Activated T-cell treated with anti-CD3 and anti-CD28 coated beads, Interleukin-2, amount 50 U/mL, for 4 hours (primary cell): ENCODE data around the gene MARS2. TPM values are rescaled to one million over a fixed set of nuclear protein-coding genes. Genes with fewer than 3 reads are reported as not detected.
"Not testable (repeated sequence)": the region's sequence is repeated elsewhere in the genome, so short reads cannot be mapped to it uniquely, and the experiment has no call there.

Source experiments
- ATAC-seq, 2 donors: fragments of 200-7000 bp; cut with Tn5 transposase; one replicate each; pipeline ENCODE4 v1.10.0; 2021
- DNase-seq: peaks from one replicate; pipeline ENCODE4 v3.0.0-alpha.2; 2020
- H3K27me3 Mint-ChIP-seq: one replicate; pipeline ENCODE4 v1.8.0; 2021; ENCODE audit warnings: low read depth, mixed read lengths
- H3K36me3 Mint-ChIP-seq: one replicate; pipeline ENCODE4 v1.8.0; 2022; ENCODE audit warnings: mixed read lengths; ENCODE audit not compliant: insufficient read depth
- H3K4me1 Mint-ChIP-seq: one replicate; pipeline ENCODE4 v1.8.0; 2021; ENCODE audit warnings: low read depth, mixed read lengths
- H3K4me3 Mint-ChIP-seq: one replicate; pipeline ENCODE4 v1.8.0; 2021; ENCODE audit warnings: mild to moderate bottlenecking, moderate library complexity, mixed read lengths
- H3K9me3 Mint-ChIP-seq: one replicate; pipeline ENCODE4 v1.8.0; 2021; ENCODE audit warnings: mixed read lengths
- total RNA-seq, 3 donors: library from RNA; stranded (reverse); gene quantifications; one replicate each; pipeline ENCODE4 v1.2.1, GENCODE V29; 2021

The MARS2 gene
- total RNA-seq, 3 donors from 2014 or later: 32.4 to 36.9 (median 34.7) TPM

- H3K4me3 Mint-ChIP-seq, H3K4me1 Mint-ChIP-seq, DNase-seq, H3K36me3 Mint-ChIP-seq, H3K9me3 Mint-ChIP-seq, H3K27me3 Mint-ChIP-seq, ATAC-seq: not testable (repeated sequence)
Measured at GRCh38 chr2:197695206-197695605, 10.0 kb upstream of the MARS2 start.

DNA sequence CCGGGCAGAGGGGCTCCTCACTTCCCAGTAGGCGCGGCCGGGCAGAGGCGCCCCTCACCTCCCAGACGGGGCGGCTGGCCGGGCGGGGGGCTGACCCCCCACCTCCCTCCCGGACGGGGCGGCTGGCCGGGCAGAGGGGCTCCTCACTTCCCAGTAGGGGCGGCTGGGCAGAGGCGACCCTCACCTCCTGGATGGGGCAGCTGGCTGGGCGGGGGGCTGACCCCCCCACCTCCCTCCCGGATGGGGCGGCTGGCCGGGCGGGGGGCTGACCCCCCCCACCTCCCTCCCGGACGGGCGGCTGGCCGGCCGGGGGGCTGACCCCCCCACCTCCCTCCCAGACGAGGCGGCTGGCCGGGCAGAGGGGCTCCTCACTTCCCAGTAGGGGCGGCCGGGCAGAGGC is 9.2 kb upstream of the MARS2 start:
- not testable (repeated sequence) for H3K4me3 Mint-ChIP-seq, H3K9me3 Mint-ChIP-seq, H3K4me1 Mint-ChIP-seq, ATAC-seq, H3K36me3 Mint-ChIP-seq, H3K27me3 Mint-ChIP-seq, DNase-seq

DNA sequence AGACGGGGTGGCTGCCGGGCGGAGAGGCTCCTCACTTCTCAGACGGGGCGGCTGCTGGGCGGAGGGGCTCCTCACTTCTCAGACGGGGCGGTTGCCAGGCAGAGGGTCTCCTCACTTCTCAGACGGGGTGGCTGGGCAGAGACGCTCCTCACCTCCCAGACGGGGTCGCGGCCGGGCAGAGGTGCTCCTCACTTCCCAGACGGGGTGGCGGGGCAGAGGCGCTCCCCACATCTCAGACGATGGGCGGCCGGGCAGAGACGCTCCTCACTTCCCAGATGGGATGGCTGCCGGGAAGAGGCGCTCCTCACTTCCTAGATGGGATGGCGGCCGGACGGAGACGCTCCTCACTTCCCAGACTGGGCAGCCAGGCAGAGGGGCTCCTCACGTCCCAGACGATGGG is 8.6 kb upstream of the MARS2 start:
- H3K36me3 Mint-ChIP-seq, H3K4me3 Mint-ChIP-seq, H3K27me3 Mint-ChIP-seq: not testable (repeated sequence)

GRCh38 chr2:197699724-197700123 is 5.4 kb upstream of the MARS2 start:
- DNase-seq, ATAC-seq, H3K4me1 Mint-ChIP-seq, H3K9me3 Mint-ChIP-seq, H3K4me3 Mint-ChIP-seq, H3K27me3 Mint-ChIP-seq, H3K36me3 Mint-ChIP-seq: not testable (repeated sequence)

More for the DNA sequence above, 8.6 kb upstream of the MARS2 start:
- H3K4me1 Mint-ChIP-seq, ATAC-seq, DNase-seq, H3K9me3 Mint-ChIP-seq: not testable (repeated sequence)

GRCh38 chr2:197700960-197701359 is 4.2 kb upstream of the MARS2 start:
- peaks cover 6% of the 10 kb centered on the region for H3K4me1 Mint-ChIP-seq
- H3K4me3 Mint-ChIP-seq: no peak overlapping the region
- peaks cover 3% of the 10 kb centered on the region for H3K27me3 Mint-ChIP-seq
- DNase-seq (no peak), ATAC-seq (no peak)
- no peaks in the 10 kb centered on the region for H3K9me3 Mint-ChIP-seq
- no peaks in the 10 kb centered on the region for H3K36me3 Mint-ChIP-seq

DNA sequence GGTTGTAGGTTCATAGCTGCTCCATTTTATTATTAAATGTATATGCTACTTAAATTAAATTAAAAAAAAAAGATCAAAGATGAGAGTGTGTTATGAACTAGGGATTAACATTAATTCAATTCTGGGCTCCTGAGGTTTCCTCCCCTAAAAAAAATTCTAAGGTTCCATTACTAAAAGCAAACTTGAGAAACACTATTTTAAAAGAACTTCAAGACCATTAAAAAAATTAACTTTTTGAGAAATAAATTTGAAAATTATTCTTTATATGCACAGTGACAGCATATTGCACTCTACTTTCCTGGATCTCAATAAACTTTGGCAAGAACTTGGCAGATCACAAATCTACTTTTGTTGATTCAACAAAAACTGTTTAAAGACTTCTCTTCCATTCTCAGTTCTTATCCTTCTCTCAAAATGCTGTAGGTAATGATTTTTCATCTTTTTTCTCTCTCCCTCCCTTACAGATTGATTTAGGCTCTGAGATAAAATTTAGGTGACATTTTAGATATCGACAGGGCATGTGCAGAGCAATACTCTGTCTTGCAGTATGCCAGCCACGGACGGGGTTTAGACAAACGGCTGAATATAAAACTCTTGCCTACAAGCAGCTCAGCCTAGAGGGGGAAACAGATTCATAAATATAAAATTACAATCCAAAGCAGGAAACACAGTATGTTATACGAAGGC is 592 bp upstream of the MARS2 start:
- ATAC-seq (peak; percentile 39 to 45), DNase-seq (no peak)
- Mint-ChIP-seq H3K36me3 (peaks cover 16% of the 10 kb centered on the region), H3K4me3 (peak overlapping the region; percentile 78), H3K9me3 (no peaks in the 10 kb centered on the region), H3K27me3 (peaks cover 3% of the 10 kb centered on the region), H3K4me1 (peaks cover 22% of the 10 kb centered on the region)

GRCh38 chr2:197705912-197706838 is 1.0 kb downstream of the MARS2 start:
- DNase-seq: no peak
- H3K4me1 Mint-ChIP-seq: peaks cover 32% of the 10 kb centered on the region
- H3K36me3 Mint-ChIP-seq: peaks cover 22% of the 10 kb centered on the region
- no peak for ATAC-seq
- H3K9me3 Mint-ChIP-seq: no peaks in the 10 kb centered on the region
- no peaks in the 10 kb centered on the region for H3K27me3 Mint-ChIP-seq
- H3K4me3 Mint-ChIP-seq: peak overlapping the region; percentile 95

GRCh38 chr2:197706839-197707207 is 1.7 kb downstream of the MARS2 start:
- no peak for ATAC-seq
- Mint-ChIP-seq H3K4me3 (peak overlapping the region; percentile 95), H3K4me1 (peaks cover 36% of the 10 kb centered on the region), H3K36me3 (peaks cover 26% of the 10 kb centered on the region), H3K9me3 (no peaks in the 10 kb centered on the region), H3K27me3 (no peaks in the 10 kb centered on the region)
- no peak for DNase-seq

GRCh38 chr2:197707316-197708213 is 2.4 kb downstream of the MARS2 start:
- H3K36me3 Mint-ChIP-seq: peaks cover 26% of the 10 kb centered on the region
- no peaks in the 10 kb centered on the region for H3K9me3 Mint-ChIP-seq
- ATAC-seq: no peak
- peak overlapping the region; percentile 95 for H3K4me3 Mint-ChIP-seq
- no peaks in the 10 kb centered on the region for H3K27me3 Mint-ChIP-seq
- peaks cover 38% of the 10 kb centered on the region for H3K4me1 Mint-ChIP-seq
- DNase-seq: no peak

DNA sequence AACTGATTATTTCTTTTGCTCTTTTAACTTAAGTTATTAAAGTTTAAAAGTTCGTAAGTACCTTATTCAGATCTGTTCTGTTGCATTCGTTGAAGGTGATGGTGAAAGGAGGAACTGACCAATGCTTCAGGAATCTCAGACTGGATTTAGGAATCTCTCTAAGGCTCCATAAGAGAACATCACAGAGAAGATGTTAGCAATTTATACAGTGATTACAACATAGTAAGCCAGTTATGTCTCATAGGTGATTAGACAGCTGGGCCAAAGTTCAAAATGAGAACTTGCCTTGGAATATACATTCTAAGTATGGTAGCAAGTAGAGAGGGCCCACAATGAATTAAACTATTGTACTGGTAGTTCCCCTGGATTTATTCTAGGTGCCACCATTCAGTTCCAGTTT is 3.2 kb downstream of the MARS2 start:
- Mint-ChIP-seq H3K36me3 (peaks cover 32% of the 10 kb centered on the region), H3K9me3 (no peaks in the 10 kb centered on the region), H3K27me3 (no peaks in the 10 kb centered on the region), H3K4me1 (peaks cover 45% of the 10 kb centered on the region), H3K4me3 (peak overlapping the region; percentile 71)
- ATAC-seq: no peak
- no peak for DNase-seq

DNA sequence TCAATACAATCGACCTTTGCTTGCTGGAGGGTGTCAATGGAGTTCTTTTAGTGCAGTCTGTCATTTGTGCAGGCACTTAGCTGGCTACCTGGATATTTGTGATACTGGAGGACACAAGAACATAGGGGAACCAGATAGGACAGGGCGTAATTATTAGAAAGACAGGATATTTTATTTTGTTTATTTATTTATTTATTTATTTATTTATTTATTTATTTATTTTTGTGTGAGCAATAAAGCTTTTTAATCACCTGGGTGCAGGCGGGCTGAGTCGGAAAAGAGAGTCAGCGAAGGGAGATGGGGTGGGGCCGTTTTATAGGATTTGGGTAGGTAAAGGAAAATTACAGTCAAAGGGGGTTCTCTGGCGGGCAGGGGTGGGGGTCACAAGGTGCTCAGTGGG is 4.0 kb downstream of the MARS2 start:
- H3K27me3 Mint-ChIP-seq, ATAC-seq, DNase-seq, H3K9me3 Mint-ChIP-seq: not testable (repeated sequence)
- Mint-ChIP-seq H3K4me1 (peaks cover 45% of the 10 kb centered on the region), H3K4me3 (peak overlapping the region; percentile 71), H3K36me3 (peaks cover 34% of the 10 kb centered on the region)

DNA sequence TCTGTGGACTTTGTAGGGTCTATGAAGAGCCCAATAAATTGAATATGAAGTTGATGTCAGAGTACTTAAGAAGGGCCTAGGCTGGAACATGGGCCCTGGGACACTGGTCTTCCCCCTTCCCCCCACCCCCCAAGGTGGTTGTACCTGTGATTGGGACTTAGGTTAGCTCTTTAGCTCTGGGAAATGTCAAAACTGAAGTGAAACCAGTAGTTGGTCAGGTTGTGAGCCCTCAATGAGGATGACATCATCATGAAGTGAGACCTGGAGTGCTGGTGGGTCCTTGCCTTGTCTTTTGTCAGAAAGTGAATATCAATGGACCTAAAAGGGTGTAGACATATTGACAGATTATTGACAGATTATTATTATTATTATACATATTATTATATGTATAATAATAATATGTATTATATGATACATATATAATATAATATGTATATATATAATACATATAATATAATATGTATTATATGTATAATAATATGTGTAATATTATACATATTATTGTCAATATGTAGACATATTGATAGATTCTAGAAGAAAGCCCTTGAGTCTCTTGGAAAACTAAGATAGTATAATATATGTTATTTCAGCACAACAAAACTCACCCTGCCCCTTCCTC is 5.4 kb downstream of the MARS2 start:
- ATAC-seq (peak in 1 of 2 donors; percentile 32), DNase-seq (no peak)
- Mint-ChIP-seq H3K4me1 (peaks cover 41% of the 10 kb centered on the region), H3K36me3 (peaks cover 36% of the 10 kb centered on the region), H3K4me3 (no peak overlapping the region), H3K9me3 (no peaks in the 10 kb centered on the region), H3K27me3 (no peaks in the 10 kb centered on the region)

GRCh38 chr2:197711578-197711977 is 6.4 kb downstream of the MARS2 start:
- peaks cover 37% of the 10 kb centered on the region for H3K36me3 Mint-ChIP-seq
- DNase-seq: no peak
- H3K27me3 Mint-ChIP-seq: no peaks in the 10 kb centered on the region
- ATAC-seq: no peak
- H3K4me3 Mint-ChIP-seq: no peak overlapping the region
- H3K4me1 Mint-ChIP-seq: peaks cover 41% of the 10 kb centered on the region
- H3K9me3 Mint-ChIP-seq: no peaks in the 10 kb centered on the region

GRCh38 chr2:197713271-197713670 is 8.1 kb downstream of the MARS2 start:
- Mint-ChIP-seq H3K27me3 (no peaks in the 10 kb centered on the region), H3K36me3 (peaks cover 32% of the 10 kb centered on the region), H3K4me1 (peaks cover 35% of the 10 kb centered on the region), H3K9me3 (no peaks in the 10 kb centered on the region), H3K4me3 (no peak overlapping the region)
- ATAC-seq: no peak
- DNase-seq: no peak
